Lower lobe of right lung (tissue), 2 donors: ENCODE measurements around the gene SARDH. TPM values are rescaled to one million over a fixed set of nuclear protein-coding genes. Genes with fewer than 3 reads are reported as not detected.
A peak's percentile ranks its signal among the peaks of the same experiment; 100 is the strongest.

ENCODE experiments used
- ATAC-seq, 2 donors: fragments of 200-7000 bp; cut with Tn5 transposase; one replicate each; pipeline ENCODE4 v1.9.1; 2020 to 2022; ENCODE audit warnings: mild to moderate bottlenecking in 2 of 2, moderate library complexity in 2 of 2
- DNase-seq: peaks from one replicate; pipeline ENCODE4 v3.0.0-alpha.2; 2020
- H3K27ac ChIP-seq: fragments of 200-600 bp; one replicate; pipeline ENCODE4 v1.8.0; 2022
- H3K27me3 ChIP-seq: fragments of 200-600 bp; one replicate; pipeline ENCODE4 v1.8.0; 2022; ENCODE audit warnings: low read depth
- H3K36me3 ChIP-seq: fragments of 200-600 bp; one replicate; pipeline ENCODE4 v1.8.0; 2022; ENCODE audit warnings: mild to moderate bottlenecking
- H3K4me1 ChIP-seq: fragments of 200-600 bp; one replicate; pipeline ENCODE4 v1.8.0; 2022
- H3K4me3 ChIP-seq: fragments of 200-600 bp; one replicate; pipeline ENCODE4 v1.8.0; 2022; ENCODE audit warnings: mild to moderate bottlenecking
- H3K9me3 ChIP-seq: fragments of 200-600 bp; one replicate; pipeline ENCODE4 v1.8.0; 2022
- CTCF ChIP-seq: fragments of 200-600 bp; IDR thresholded peaks from one replicate; pipeline ENCODE4 v1.8.0; 2022; ENCODE audit warnings: antibody characterized with exemption, mild to moderate bottlenecking
- intact Hi-C: fragments of 100-400 bp; cut with DNase I; formaldehyde crosslinking; loops from one replicate; pipeline ENCODE4 v1.11.0; 2022
- total RNA-seq: library from RNA; stranded (reverse); fragmentation: NEBNext Ultra II Directional; extraction: Animal tissue kit (Norgen Biotek cat#: 25700); gene quantifications from one replicate; pipeline ENCODE4 v1.2.1, GENCODE V29; 2021
- donor health status: DM: no; HTN: yes; CAD: no; lungs with severe emphysema.

SARDH gene
- total RNA-seq, 1 donor from 2014 or later, result 3.4 TPM

- Histone ChIP-seq H3K27ac (no peak overlapping the region), H3K4me3 (no peak overlapping the region), H3K36me3 (peaks cover 73% of the 10 kb centered on the region), H3K4me1 (no peaks in the 10 kb centered on the region), H3K27me3 (no peaks in the 10 kb centered on the region), H3K9me3 (peaks cover 5% of the 10 kb centered on the region)
- DNase-seq, result no peak
- intact Hi-C loops, result no loop called here
- TF ChIP-seq CTCF, result no peak
- ATAC-seq, result no peak
Measured at GRCh38 chr9:133773889-133774655, 35.9 kb upstream of the SARDH start.

DNA sequence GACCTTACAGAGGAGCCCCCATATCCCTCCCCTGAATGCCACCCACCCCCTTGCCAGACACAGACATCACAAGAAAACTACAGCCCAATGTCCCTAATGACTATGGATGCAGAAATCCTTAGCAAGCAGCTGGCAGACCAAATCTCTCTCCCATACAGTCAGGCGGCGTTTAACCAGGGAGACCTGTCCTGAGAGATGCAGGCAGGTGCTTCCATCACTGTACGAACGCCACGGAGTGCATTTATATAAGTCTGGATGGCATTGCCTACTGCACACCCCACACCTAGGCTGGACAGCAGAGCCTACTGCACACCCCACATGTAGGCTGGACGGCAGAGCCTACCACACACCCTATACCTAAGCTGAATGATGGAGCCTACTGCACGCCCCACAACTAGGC is 34.4 kb upstream of the SARDH start:
- intact Hi-C loops, result no loop called here
- H3K27me3 ChIP-seq, result no peaks in the 10 kb centered on the region
- ATAC-seq (no peak), DNase-seq (no peak)
- no peak for TF ChIP-seq CTCF
- no peak overlapping the region for H3K27ac ChIP-seq
- H3K9me3 ChIP-seq, result peaks cover 7% of the 10 kb centered on the region
- H3K4me3 ChIP-seq, result no peak overlapping the region
- no peaks in the 10 kb centered on the region for H3K4me1 ChIP-seq
- peaks cover 78% of the 10 kb centered on the region for H3K36me3 ChIP-seq

- Histone ChIP-seq H3K4me1 (no peaks in the 10 kb centered on the region), H3K4me3 (no peak overlapping the region), H3K27me3 (no peaks in the 10 kb centered on the region), H3K9me3 (peaks cover 15% of the 10 kb centered on the region), H3K27ac (no peak overlapping the region), H3K36me3 (peaks cover 72% of the 10 kb centered on the region)
- DNase-seq, result peak; percentile 36
- TF ChIP-seq CTCF, result no peak
- ATAC-seq, result no peak
- intact Hi-C loops, result no loop called here
Measured at GRCh38 chr9:133771486-133772482, 33.6 kb upstream of the SARDH start.

GRCh38 chr9:133770076-133770777 is 32.1 kb upstream of the SARDH start:
- DNase-seq (peak; percentile 44), ATAC-seq (peak in 1 of 2 donors; percentile 6)
- TF ChIP-seq CTCF, result no peak
- Histone ChIP-seq H3K4me3 (no peak overlapping the region), H3K4me1 (no peaks in the 10 kb centered on the region), H3K36me3 (peaks cover 57% of the 10 kb centered on the region), H3K27me3 (no peaks in the 10 kb centered on the region), H3K9me3 (peaks cover 16% of the 10 kb centered on the region), H3K27ac (no peak overlapping the region)
- intact Hi-C loops, result no loop called here

GRCh38 chr9:133769511-133770075 is 31.4 kb upstream of the SARDH start:
- intact Hi-C loops, result no loop called here
- ATAC-seq, result peak; percentile 16 to 18
- Histone ChIP-seq H3K4me3 (no peak overlapping the region), H3K27ac (no peak overlapping the region), H3K27me3 (no peaks in the 10 kb centered on the region), H3K36me3 (peaks cover 50% of the 10 kb centered on the region), H3K4me1 (no peaks in the 10 kb centered on the region), H3K9me3 (peaks cover 16% of the 10 kb centered on the region)
- DNase-seq, result peak; percentile 35
- no peak for TF ChIP-seq CTCF
